Fibroblast of lung (primary cell): ENCODE results near the gene TNNC2. TPM values are rescaled to one million over a fixed set of nuclear protein-coding genes. Genes with fewer than 3 reads are reported as not detected.

Experiments
- DNase-seq, 2 donors: peaks; one replicate each; pipeline versions ENCODE4 v3.0.0 to v3.0.0-alpha.2; 2010; ENCODE audit warnings: low read depth in 2 of 2
- H2AFZ ChIP-seq: 2 replicates; pipeline ENCODE4 v1.5.1; 2012; ENCODE audit warnings: low read length, control low read depth, inconsistent platforms
- H3K27ac ChIP-seq: 2 replicates; pipeline ENCODE4 v1.5.1; 2011; ENCODE audit warnings: low read length, control low read depth; ENCODE audit not compliant: insufficient read depth
- H3K27me3 ChIP-seq: 2 replicates; pipeline ENCODE4 v1.5.1; 2011; ENCODE audit warnings: mild to moderate bottlenecking, low read length; ENCODE audit not compliant: control insufficient read depth, insufficient read depth
- H3K36me3 ChIP-seq: 2 replicates; pipeline ENCODE4 v1.5.1; 2011; ENCODE audit warnings: low read length; ENCODE audit not compliant: control insufficient read depth, insufficient read depth
- H3K4me1 ChIP-seq: 2 replicates; pipeline ENCODE4 v1.5.1; 2011; ENCODE audit warnings: low read length; ENCODE audit not compliant: control insufficient read depth, insufficient read depth; ENCODE audit errors: extremely low read depth
- H3K4me2 ChIP-seq: 2 replicates; pipeline ENCODE4 v1.5.1; 2011; ENCODE audit warnings: low read length, control low read depth; ENCODE audit not compliant: insufficient read depth; ENCODE audit errors: extremely low read depth
- H3K4me3 ChIP-seq, 4 experiments: fragments of 200-600 bp in 1 of 4; sonication (generic) in 1 of 4; replicated peaks in 1 of 4; 2 replicates each; pipeline ENCODE4 v1.5.1; 2011 to 2016; ENCODE audit warnings: low read length in 4 of 4, low read depth in 3 of 4, mild to moderate bottlenecking in 3 of 4, control low read depth in 2 of 4, inconsistent platforms in 1 of 4, mixed read lengths in 1 of 4; ENCODE audit not compliant: insufficient read depth in 1 of 4; ENCODE audit errors: control extremely low read depth in 1 of 4
- H3K79me2 ChIP-seq: 2 replicates; pipeline ENCODE4 v1.5.1; 2012; ENCODE audit warnings: mild to moderate bottlenecking, low read length, inconsistent platforms; ENCODE audit not compliant: control insufficient read depth, insufficient read depth
- H3K9ac ChIP-seq: 2 replicates; pipeline ENCODE4 v1.5.1; 2011; ENCODE audit warnings: mild to moderate bottlenecking, low read length, control low read depth; ENCODE audit not compliant: insufficient read depth
- H3K9me3 ChIP-seq: 2 replicates; pipeline ENCODE4 v1.5.1; 2012; ENCODE audit warnings: low read depth, low read length; ENCODE audit not compliant: control insufficient read depth, insufficient read depth
- H4K20me1 ChIP-seq: 2 replicates; pipeline ENCODE4 v1.5.1; 2011; ENCODE audit warnings: low read length; ENCODE audit not compliant: control insufficient read depth, insufficient read depth; ENCODE audit errors: extremely low read depth
- EZH2 ChIP-seq: IDR thresholded peaks from 2 replicates; pipeline ENCODE4 v1.5.1; 2012; ENCODE audit warnings: low read length, control low read depth, mild to moderate bottlenecking; ENCODE audit errors: missing control alignments
- polyA plus RNA-seq, 2 donors: library from polyadenylated mRNA; depleted of rRNA in 1 of 2; stranded (reverse) in 1 of 2; unstranded in 1 of 2; fragments of >200 nt; gene quantifications; 2 replicates each; pipeline ENCODE4 v1.2.1, GENCODE V29; 2011 to 2012; ENCODE audit warnings: missing spikeins in 1 of 2
- total RNA-seq: library from RNA; depleted of rRNA; stranded (reverse); fragments of >200 nt; gene quantifications from 2 replicates; pipeline ENCODE4 v1.2.1, GENCODE V29; 2014
- TF ChIP-seq, protein P1 (sequence below), 2 donors: IDR thresholded peaks in 1 of 2; conservative IDR thresholded peaks in 1 of 2; 1 replicate in 1 of 2; 2 replicates in 1 of 2; pipeline ENCODE4 v1.5.1; 2011 to 2012; ENCODE audit warnings: low read length in 2 of 2, control low read depth in 1 of 2, inconsistent platforms in 1 of 2, low read depth in 1 of 2, mild to moderate bottlenecking in 1 of 2

The TNNC2 gene
- total and polyA plus RNA-seq, 2 donors (not counting 1 experiment from before 2014, with no cell fraction given): 1.3 to 1.4 TPM

DNA sequence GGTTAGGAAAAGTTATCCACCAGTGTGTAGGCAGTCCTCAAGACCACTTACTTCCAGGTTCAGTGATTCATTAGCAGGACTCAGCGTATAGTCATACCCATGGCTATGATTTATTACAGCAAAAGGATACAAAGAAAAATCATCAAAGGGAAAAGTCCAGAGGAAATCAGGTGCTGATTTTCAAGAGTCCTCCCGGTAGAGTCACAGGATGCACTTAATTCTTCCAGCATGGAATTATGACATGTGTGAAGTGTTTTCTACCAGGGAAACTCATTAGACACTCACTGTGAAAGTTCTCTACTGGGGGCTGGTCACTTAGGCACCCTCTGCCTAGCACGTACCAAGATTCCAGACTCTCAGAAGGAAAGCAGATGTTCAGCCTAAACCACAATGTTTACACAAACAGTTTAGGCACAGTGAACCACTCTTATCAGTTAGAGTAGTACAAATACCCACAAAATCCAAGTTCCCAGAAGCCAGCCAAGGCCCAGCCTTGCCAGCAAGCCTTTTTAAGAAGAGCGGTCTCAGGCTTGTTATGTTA is 45.7 kb downstream of the TNNC2 start:
- no peak overlapping the region for H3K9ac ChIP-seq
- peak overlapping the region; percentile 72 for H3K4me2 ChIP-seq
- H3K27me3 ChIP-seq: no peaks in the 10 kb centered on the region
- no peaks in the 10 kb centered on the region for H3K9me3 ChIP-seq
- peak; percentile 89 to 96 for DNase-seq
- H3K27ac ChIP-seq: peak overlapping the region; percentile 75
- H2AFZ ChIP-seq: no peak overlapping the region
- no peak overlapping the region for H3K4me3 ChIP-seq
- H3K4me1 ChIP-seq: peaks cover 37% of the 10 kb centered on the region
- no peaks in the 10 kb centered on the region for H3K36me3 ChIP-seq
- TF ChIP-seq, protein P1, sequence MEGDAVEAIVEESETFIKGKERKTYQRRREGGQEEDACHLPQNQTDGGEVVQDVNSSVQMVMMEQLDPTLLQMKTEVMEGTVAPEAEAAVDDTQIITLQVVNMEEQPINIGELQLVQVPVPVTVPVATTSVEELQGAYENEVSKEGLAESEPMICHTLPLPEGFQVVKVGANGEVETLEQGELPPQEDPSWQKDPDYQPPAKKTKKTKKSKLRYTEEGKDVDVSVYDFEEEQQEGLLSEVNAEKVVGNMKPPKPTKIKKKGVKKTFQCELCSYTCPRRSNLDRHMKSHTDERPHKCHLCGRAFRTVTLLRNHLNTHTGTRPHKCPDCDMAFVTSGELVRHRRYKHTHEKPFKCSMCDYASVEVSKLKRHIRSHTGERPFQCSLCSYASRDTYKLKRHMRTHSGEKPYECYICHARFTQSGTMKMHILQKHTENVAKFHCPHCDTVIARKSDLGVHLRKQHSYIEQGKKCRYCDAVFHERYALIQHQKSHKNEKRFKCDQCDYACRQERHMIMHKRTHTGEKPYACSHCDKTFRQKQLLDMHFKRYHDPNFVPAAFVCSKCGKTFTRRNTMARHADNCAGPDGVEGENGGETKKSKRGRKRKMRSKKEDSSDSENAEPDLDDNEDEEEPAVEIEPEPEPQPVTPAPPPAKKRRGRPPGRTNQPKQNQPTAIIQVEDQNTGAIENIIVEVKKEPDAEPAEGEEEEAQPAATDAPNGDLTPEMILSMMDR (conservative IDR thresholded peaks at IDR 0.05 in 1 of 2, IDR thresholded peaks at IDR 0.05 in 1 of 2; ENCODE audit: low read depth in 1 of 2, low read length in 2 of 2): no peak
- TF ChIP-seq EZH2: no peak
- H4K20me1 ChIP-seq: no peaks in the 10 kb centered on the region
- no peaks in the 10 kb centered on the region for H3K79me2 ChIP-seq

DNA sequence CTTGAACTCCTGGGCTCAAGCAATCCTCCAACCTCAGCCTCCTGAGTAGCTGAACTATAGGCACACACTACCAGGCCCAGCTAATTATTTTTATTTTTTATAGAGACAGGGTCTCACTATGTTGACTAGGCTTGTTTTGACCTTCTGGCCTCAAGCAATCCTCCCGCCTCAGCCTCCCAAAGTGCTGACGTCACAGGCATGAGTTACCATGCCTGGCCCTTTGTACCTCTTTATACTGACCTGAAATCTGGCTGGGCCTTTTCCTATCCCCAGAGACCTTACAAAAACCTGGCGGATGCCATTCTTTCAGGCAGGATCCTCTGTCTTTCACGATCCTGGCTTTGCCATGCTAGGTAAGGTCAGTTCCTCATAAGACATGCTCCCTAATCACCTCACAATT is 47.0 kb downstream of the TNNC2 start:
- H3K9me3 ChIP-seq: no peaks in the 10 kb centered on the region
- no peaks in the 10 kb centered on the region for H4K20me1 ChIP-seq
- H3K27me3 ChIP-seq: no peaks in the 10 kb centered on the region
- no peak for TF ChIP-seq EZH2
- TF ChIP-seq, protein P1 (conservative IDR thresholded peaks at IDR 0.05 in 1 of 2, IDR thresholded peaks at IDR 0.05 in 1 of 2; ENCODE audit: low read depth in 1 of 2, low read length in 2 of 2): no peak
- H3K4me2 ChIP-seq: peak overlapping the region; percentile 48
- no peak for DNase-seq
- no peak overlapping the region for H3K9ac ChIP-seq
- no peaks in the 10 kb centered on the region for H3K36me3 ChIP-seq
- H3K27ac ChIP-seq: peak overlapping the region; percentile 86
- H3K79me2 ChIP-seq: no peaks in the 10 kb centered on the region
- no peak overlapping the region for H3K4me3 ChIP-seq
- peaks cover 37% of the 10 kb centered on the region for H3K4me1 ChIP-seq
- no peak overlapping the region for H2AFZ ChIP-seq

DNA sequence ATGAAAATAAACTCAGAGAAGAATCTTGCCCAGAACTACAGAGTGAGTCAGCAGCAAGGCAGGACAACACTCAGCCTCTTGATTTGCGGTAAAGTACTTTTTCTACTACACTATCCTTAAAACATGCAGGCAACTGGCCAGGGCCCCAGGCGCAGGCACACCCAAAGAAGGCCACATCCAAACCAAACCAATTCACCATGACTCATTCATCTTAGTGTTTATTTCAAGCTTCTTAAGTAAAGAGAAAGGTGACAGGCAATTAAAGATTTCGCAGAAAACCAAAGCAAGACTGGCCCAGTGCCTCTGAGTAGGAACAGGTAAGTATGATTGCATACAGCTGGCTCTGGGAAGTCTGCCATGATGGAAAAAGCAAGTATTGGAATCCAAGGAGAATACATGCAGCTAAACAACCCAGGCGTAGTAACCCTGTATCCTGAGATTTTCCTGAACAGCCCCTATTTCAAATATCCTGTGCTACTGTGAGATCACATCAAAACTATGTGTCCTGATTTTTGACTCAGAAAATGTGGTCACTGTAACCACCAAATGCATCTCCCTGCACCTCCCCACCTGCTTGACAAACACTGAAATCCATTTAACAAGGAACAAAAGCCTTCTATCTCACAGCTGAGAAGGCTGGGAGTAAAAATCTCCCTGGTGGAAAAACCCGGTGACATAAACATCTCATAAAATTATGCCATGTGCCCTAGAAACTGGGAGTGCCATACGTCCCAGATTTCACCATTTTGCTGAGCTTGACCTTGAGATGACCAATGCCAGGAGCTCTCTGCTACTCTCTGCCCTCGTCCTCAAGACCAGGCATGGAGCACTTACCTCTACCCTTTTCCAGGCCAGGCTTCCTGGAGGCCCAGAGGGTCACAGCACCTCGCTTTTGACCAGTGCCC is 47.8 kb downstream of the TNNC2 start:
- no peaks in the 10 kb centered on the region for H3K79me2 ChIP-seq
- H3K27ac ChIP-seq: peak overlapping the region; percentile 86
- H3K4me2 ChIP-seq: peak overlapping the region; percentile 75
- H3K36me3 ChIP-seq: no peaks in the 10 kb centered on the region
- H4K20me1 ChIP-seq: no peaks in the 10 kb centered on the region
- H3K4me1 ChIP-seq: peaks cover 37% of the 10 kb centered on the region
- DNase-seq: peak; percentile 100
- no peak overlapping the region for H2AFZ ChIP-seq
- no peaks in the 10 kb centered on the region for H3K27me3 ChIP-seq
- peak overlapping the region in 1 of 4 experiments; percentile 9 for H3K4me3 ChIP-seq
- no peaks in the 10 kb centered on the region for H3K9me3 ChIP-seq
- H3K9ac ChIP-seq: no peak overlapping the region
- TF ChIP-seq, protein P1 (conservative IDR thresholded peaks at IDR 0.05 in 1 of 2, IDR thresholded peaks at IDR 0.05 in 1 of 2; ENCODE audit: low read depth in 1 of 2, low read length in 2 of 2): no peak
- no peak for TF ChIP-seq EZH2
